Activated B cell treated with CpG ODN at 0.5 μM for 24 hours (primary cell): ENCODE measurements around the gene CHAC2. TPM values are rescaled to one million over a fixed set of nuclear protein-coding genes. Genes with fewer than 3 reads are reported as not detected.
"Not testable (repeated sequence)": the region's sequence is repeated elsewhere in the genome, so short reads cannot be mapped to it uniquely, and the experiment has no call there.

Source experiments
- ATAC-seq: fragments of 200-7000 bp; cut with Tn5 transposase; one replicate; pipeline ENCODE4 v1.10.0; 2021; ENCODE audit warnings: low read depth, mild to moderate bottlenecking, moderate library complexity
- CTCF ChIA-PET: fragments of 350-600 bp; sonication (Branson Sonifier 250); formaldehyde crosslinking; loops from one replicate; lab custom pipeline; 2021; ENCODE audit warnings: antibody characterized with exemption; lab: Charles Lee
- POLR2A ChIA-PET: fragments of 350-600 bp; sonication (Branson Sonifier 250); formaldehyde crosslinking; loops from one replicate; lab custom pipeline; 2021; ENCODE audit warnings: antibody characterized with exemption; lab: Charles Lee
- DNase-seq: peaks from one replicate; pipeline ENCODE4 v3.0.0; 2022
- H3K27ac Mint-ChIP-seq: one replicate; pipeline ENCODE4 v1.8.0; 2020; ENCODE audit warnings: mixed read lengths
- H3K27me3 Mint-ChIP-seq: one replicate; pipeline ENCODE4 v1.8.0; 2021; ENCODE audit warnings: mixed read lengths
- H3K36me3 Mint-ChIP-seq: one replicate; pipeline ENCODE4 v1.8.0; 2021; ENCODE audit warnings: low read depth, mixed read lengths
- H3K4me1 Mint-ChIP-seq: one replicate; pipeline ENCODE4 v1.8.0; 2021; ENCODE audit warnings: mixed read lengths
- H3K4me3 Mint-ChIP-seq: one replicate; pipeline ENCODE4 v1.8.0; 2020; ENCODE audit warnings: mild to moderate bottlenecking, mixed read lengths
- H3K9me3 Mint-ChIP-seq: one replicate; pipeline ENCODE4 v1.8.0; 2020; ENCODE audit warnings: mixed read lengths
- CTCF ChIP-seq: fragments of 200-600 bp; IDR thresholded peaks from one replicate; pipeline ENCODE4 v1.8.0; 2022; ENCODE audit warnings: antibody characterized with exemption, mild to moderate bottlenecking
- intact Hi-C: fragments of 100-400 bp; cut with micrococcal nuclease; formaldehyde crosslinking; loops from one replicate; pipeline ENCODE4 v1.15.1; 2024
- total RNA-seq: library from RNA; stranded (reverse); gene quantifications from 2 replicates; pipeline ENCODE4 v1.2.3, GENCODE V29; 2022

The CHAC2 gene
- total RNA-seq, 1 donor from 2014 or later = 7.6 TPM

- Mint-ChIP-seq H3K27ac (no peak overlapping the region), H3K4me3 (no peak overlapping the region), H3K27me3 (no peaks in the 10 kb centered on the region), H3K4me1 (peaks cover 2% of the 10 kb centered on the region), H3K36me3 (peaks cover 46% of the 10 kb centered on the region), H3K9me3 (no peaks in the 10 kb centered on the region)
- ChIA-PET CTCF (no interaction called here), POLR2A (no interaction called here)
- intact Hi-C loops = no loop called here
- ATAC-seq (no peak), DNase-seq (no peak)
- TF ChIP-seq CTCF = no peak
These were observed 11.0 kb upstream of the CHAC2 start for GRCh38 chr2:53756644-53757043.

GRCh38 chr2:53757206-53757605 lies 10.4 kb upstream of the CHAC2 start:
- H3K4me3 Mint-ChIP-seq, ATAC-seq, H3K27ac Mint-ChIP-seq, intact Hi-C loops, H3K27me3 Mint-ChIP-seq, H3K9me3 Mint-ChIP-seq, POLR2A ChIA-PET, DNase-seq, H3K4me1 Mint-ChIP-seq, CTCF ChIA-PET: not testable (repeated sequence)
- H3K36me3 Mint-ChIP-seq = peaks cover 52% of the 10 kb centered on the region

GRCh38 chr2:53765767-53766166 lies 1.8 kb upstream of the CHAC2 start:
- no peak for DNase-seq
- intact Hi-C loops = loop anchor here (2.0 to 5.0 kb wide), 4 partner anchors 337 to 1851 kb away; partner anchors contain the start of genes CFAP36 and PPP4R3B
- peaks cover 39% of the 10 kb centered on the region for H3K36me3 Mint-ChIP-seq
- no peak overlapping the region for H3K27ac Mint-ChIP-seq
- H3K4me3 Mint-ChIP-seq = no peak overlapping the region
- no peaks in the 10 kb centered on the region for H3K27me3 Mint-ChIP-seq
- peaks cover 19% of the 10 kb centered on the region for H3K4me1 Mint-ChIP-seq
- no peak for ATAC-seq
- ChIA-PET CTCF (no interaction called here), POLR2A (no interaction called here)
- no peak for TF ChIP-seq CTCF
- no peaks in the 10 kb centered on the region for H3K9me3 Mint-ChIP-seq

- CTCF ChIA-PET = interaction anchor here (1.0 to 1.6 kb wide), 2 partner anchors 16 to 19 kb away, joined by 3 to 5 read pairs; no protein-coding TSS in a partner anchor
- Mint-ChIP-seq H3K4me1 (peaks cover 21% of the 10 kb centered on the region), H3K27me3 (no peaks in the 10 kb centered on the region), H3K27ac (peak overlapping the region; percentile 99), H3K9me3 (no peaks in the 10 kb centered on the region), H3K36me3 (peaks cover 30% of the 10 kb centered on the region), H3K4me3 (peak overlapping the region; percentile 95)
- intact Hi-C loops = loop anchor here (5.0 kb wide), 3 partner anchors 334 to 1749 kb away; partner anchors contain the start of gene CFAP36
- POLR2A ChIA-PET = interaction anchor here (0.6 to 5.7 kb wide), 14 partner anchors 12 to 1751 kb away, joined by 3 to 81 read pairs (median 5); partner anchors contain the start of genes ACYP2, ASB3, CFAP36 and CLHC1
- no peak for DNase-seq
- no peak for TF ChIP-seq CTCF
- no peak for ATAC-seq
These were observed 588 bp downstream of the CHAC2 start for GRCh38 chr2:53768242-53768542.

GRCh38 chr2:53769318-53769945 lies 1.8 kb downstream of the CHAC2 start:
- Mint-ChIP-seq H3K27me3 (no peaks in the 10 kb centered on the region), H3K36me3 (peaks cover 26% of the 10 kb centered on the region), H3K27ac (peak overlapping the region; percentile 24), H3K4me1 (peaks cover 21% of the 10 kb centered on the region), H3K9me3 (no peaks in the 10 kb centered on the region), H3K4me3 (no peak overlapping the region)
- intact Hi-C loops = loop anchor here (5.0 kb wide), 3 partner anchors 333 to 1748 kb away; partner anchors contain the start of gene CFAP36
- no peak for TF ChIP-seq CTCF
- POLR2A ChIA-PET = interaction anchor here (1.6 to 5.7 kb wide), 2 partner anchors 10 to 17 kb away, joined by 7 to 81 read pairs; partner anchors contain the start of genes ASB3 and ERLEC1
- ATAC-seq = no peak
- CTCF ChIA-PET = interaction anchor here (1.0 kb wide), 1 partner anchor 18 kb away, joined by 3 read pairs; no protein-coding TSS in a partner anchor
- DNase-seq = no peak
